GM12892 (cell line): ENCODE data around the gene PHF12.

Experiments
- POLR2A ChIP-seq: IDR thresholded peaks from 2 replicates; pipeline ENCODE4 v1.6.1; 2011; ENCODE audit warnings: low read depth, low read length, control low read depth
- POLR2AphosphoS5 ChIP-seq: IDR thresholded peaks from 2 replicates; pipeline ENCODE4 v1.6.1; 2011; ENCODE audit warnings: low read depth, low read length, control low read depth

GRCh38 chr17:28878158-28878910 lies 73.0 kb downstream of the PHF12 start:
- no peak for TF ChIP-seq POLR2AphosphoS5
- TF ChIP-seq POLR2A = no peak
